GM12892 (cell line): Measurements from ENCODE around the gene TMSB4X.

Experiments used
- POLR2A ChIP-seq: IDR thresholded peaks from 2 replicates; pipeline ENCODE4 v1.6.1; 2011; ENCODE audit warnings: low read depth, low read length, control low read depth
- POLR2AphosphoS5 ChIP-seq: IDR thresholded peaks from 2 replicates; pipeline ENCODE4 v1.6.1; 2011; ENCODE audit warnings: low read depth, low read length, control low read depth
- TAF1 ChIP-seq: IDR thresholded peaks from 2 replicates; pipeline ENCODE4 v1.6.1; 2011; ENCODE audit warnings: low read depth, mild to moderate bottlenecking, control low read depth, low read length, borderline replicate concordance

GRCh38 chrX:12986886-12987285 lies 12.0 kb downstream of the TMSB4X start:
- TF ChIP-seq POLR2AphosphoS5, result no peak
- no peak for TF ChIP-seq POLR2A
- TF ChIP-seq TAF1, result no peak
